BLaER1 treated with 17β-estradiol and CSF1 and Interleukin-3, amounts not matched to agents 10 nM and 100 nM (cell line): Measurements from ENCODE around the gene TTN.
A peak's percentile ranks its signal among the peaks of the same experiment; 100 is the strongest.

ENCODE experiments used
- H3K27ac ChIP-seq, 11 experiments: shearing (Covaris generic); formaldehyde crosslinking; 2 replicates each; pipeline ENCODE4 v1.8.1; 2022
- H3K27me3 ChIP-seq, 11 experiments: shearing (Covaris generic); formaldehyde crosslinking; 2 replicates each; pipeline ENCODE4 v1.8.1; 2022
- H3K36me3 ChIP-seq, 11 experiments: shearing (Covaris generic); formaldehyde crosslinking; 2 replicates each; pipeline ENCODE4 v1.8.1; 2022
- H3K4me1 ChIP-seq, 10 experiments: shearing (Covaris generic); formaldehyde crosslinking; 2 replicates each; pipeline ENCODE4 v1.8.1; 2022
- H3K4me2 ChIP-seq, 11 experiments: shearing (Covaris generic); formaldehyde crosslinking; 2 replicates each; pipeline ENCODE4 v1.8.1; 2022
- H3K4me3 ChIP-seq, 10 experiments: shearing (Covaris generic); formaldehyde crosslinking; 2 replicates each; pipeline ENCODE4 v1.8.1; 2022
- H3K9ac ChIP-seq, 11 experiments: shearing (Covaris generic); formaldehyde crosslinking; 2 replicates each; pipeline ENCODE4 v1.8.1; 2022
- H3K9me3 ChIP-seq, 11 experiments: shearing (Covaris generic); formaldehyde crosslinking; replicated peaks in 1 of 11; 2 replicates each; pipeline ENCODE4 v1.8.1; 2022
- H4K20me1 ChIP-seq, 11 experiments: shearing (Covaris generic); formaldehyde crosslinking; 2 replicates each; pipeline ENCODE4 v1.8.1; 2022
- Cebpa-rat ChIP-seq, 11 experiments: shearing (Covaris generic); IDR thresholded peaks; 2 replicates each; pipeline ENCODE4 v1.8.1; 2022

The TTN gene

GRCh38 chr2:178496049-178496448 is 311.2 kb downstream of the TTN start:
- TF ChIP-seq Cebpa-rat (IDR thresholded peaks at IDR 0.05) = no peak
- no peaks in the 10 kb centered on the region for H3K9me3 ChIP-seq
- H3K4me1 ChIP-seq = no peaks in the 10 kb centered on the region
- H3K9ac ChIP-seq = no peak overlapping the region
- no peaks in the 10 kb centered on the region for H3K27me3 ChIP-seq
- H3K36me3 ChIP-seq = peaks cover 79 to 100% (median 91%) of the 10 kb centered on the region in 11 experiments
- no peak overlapping the region for H3K4me2 ChIP-seq
- H3K4me3 ChIP-seq = no peak overlapping the region
- no peak overlapping the region for H3K27ac ChIP-seq
- H4K20me1 ChIP-seq = peaks cover 0 to 5% (median 0%) of the 10 kb centered on the region in 11 experiments; a peak in 1 of 22 replicates

DNA sequence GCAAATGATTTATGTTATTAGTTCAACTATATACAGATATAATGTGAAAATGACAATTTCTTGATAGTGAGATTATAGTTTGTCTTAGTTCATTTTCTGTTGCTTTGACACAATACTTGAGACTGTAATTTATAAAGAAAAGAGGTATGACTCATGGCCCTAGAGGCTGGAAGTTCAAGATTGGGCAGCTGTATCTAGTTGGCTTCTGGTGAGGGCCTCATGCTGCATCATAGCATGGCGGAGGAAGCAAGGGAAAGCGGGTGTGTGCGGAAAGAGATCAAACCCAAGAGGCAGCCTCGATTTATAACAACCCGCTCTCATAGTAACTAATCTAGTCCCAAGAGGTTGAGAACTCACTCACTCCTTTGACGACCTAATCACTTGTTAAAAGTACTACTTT is 315.6 kb downstream of the TTN start:
- Histone ChIP-seq H3K9me3 (no peaks in the 10 kb centered on the region), H4K20me1 (peaks cover 0 to 38% (median 8%) of the 10 kb centered on the region in 11 experiments; a peak in 10 of 22 replicates), H3K4me1 (no peaks in the 10 kb centered on the region), H3K4me3 (no peak overlapping the region), H3K27me3 (no peaks in the 10 kb centered on the region), H3K9ac (no peak overlapping the region), H3K4me2 (no peak overlapping the region), H3K27ac (no peak overlapping the region), H3K36me3 (peaks cover 83 to 100% (median 93%) of the 10 kb centered on the region in 11 experiments)
- no peak for TF ChIP-seq Cebpa-rat (IDR thresholded peaks at IDR 0.05)

DNA sequence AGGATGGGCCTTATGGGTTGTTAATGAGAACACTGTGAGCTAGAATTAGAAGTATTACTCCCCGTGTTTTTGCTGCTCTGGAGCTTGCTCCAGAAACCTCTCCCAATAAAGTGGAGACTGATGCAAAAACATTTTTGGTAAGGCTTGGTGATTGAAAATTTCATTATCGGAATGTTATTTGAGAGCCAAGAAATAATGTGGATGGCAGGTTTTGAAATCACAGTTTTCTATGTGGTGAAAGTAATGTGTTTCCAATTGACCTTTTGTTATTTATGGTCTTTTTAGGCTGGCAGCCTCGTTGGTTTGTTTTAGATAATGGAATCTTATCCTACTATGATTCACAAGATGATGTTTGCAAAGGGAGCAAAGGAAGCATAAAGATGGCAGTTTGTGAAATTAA is 321.9 kb downstream of the TTN start:
- peaks cover 40 to 59% (median 49%) of the 10 kb centered on the region in 11 experiments for H3K36me3 ChIP-seq
- H3K27ac ChIP-seq = no peak overlapping the region
- no peak overlapping the region for H3K9ac ChIP-seq
- no peaks in the 10 kb centered on the region for H3K27me3 ChIP-seq
- no peak overlapping the region for H3K4me3 ChIP-seq
- peaks cover 10 to 95% (median 50%) of the 10 kb centered on the region in 11 experiments; a peak in 16 of 22 replicates for H4K20me1 ChIP-seq
- H3K4me2 ChIP-seq = no peak overlapping the region
- peaks cover 17 to 33% (median 23%) of the 10 kb centered on the region in 10 experiments for H3K4me1 ChIP-seq
- TF ChIP-seq Cebpa-rat (IDR thresholded peaks at IDR 0.05) = no peak
- no peaks in the 10 kb centered on the region for H3K9me3 ChIP-seq

GRCh38 chr2:178484245-178485041 is 322.8 kb downstream of the TTN start:
- Histone ChIP-seq H3K4me2 (peak overlapping the region in 3 of 11 experiments; percentile 3 to 15 (median 15); a peak in 1 of 22 replicates), H3K27ac (no peak overlapping the region), H4K20me1 (peaks cover 10 to 86% (median 50%) of the 10 kb centered on the region in 11 experiments; a peak in 16 of 22 replicates), H3K36me3 (peaks cover 33 to 50% (median 40%) of the 10 kb centered on the region in 11 experiments), H3K4me1 (peaks cover 22 to 38% (median 28%) of the 10 kb centered on the region in 10 experiments), H3K9me3 (no peaks in the 10 kb centered on the region), H3K9ac (no peak overlapping the region), H3K4me3 (no peak overlapping the region), H3K27me3 (no peaks in the 10 kb centered on the region)
- no peak for TF ChIP-seq Cebpa-rat (IDR thresholded peaks at IDR 0.05)

DNA sequence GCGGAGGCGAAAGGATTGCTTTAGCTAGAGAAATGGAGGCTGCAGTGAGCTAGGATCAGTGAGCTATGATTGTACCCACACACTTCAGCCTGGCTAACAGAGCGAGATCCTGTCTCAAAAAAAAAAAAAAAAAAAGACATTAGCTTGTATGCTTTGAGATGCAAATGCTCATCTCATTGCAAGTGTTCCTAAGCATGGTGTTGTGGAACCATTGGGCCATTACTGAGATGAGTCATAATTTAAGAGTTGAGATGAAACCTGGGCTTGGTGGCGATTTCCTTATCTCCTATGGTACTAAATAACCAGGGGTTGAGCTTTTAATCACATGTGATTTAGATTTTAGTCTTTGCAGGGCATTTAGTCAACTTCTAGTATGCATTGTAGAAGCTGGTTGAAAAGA is 324.8 kb downstream of the TTN start:
- H3K36me3 ChIP-seq = peaks cover 17 to 30% (median 21%) of the 10 kb centered on the region in 11 experiments
- 0 out of 22 replicates have a peak overlapping the region, but pooled peaks of 1 of the 11 experiments have one; percentile 89 for H3K9ac ChIP-seq
- H4K20me1 ChIP-seq = peaks cover 10 to 66% (median 46%) of the 10 kb centered on the region in 11 experiments; a peak in 15 of 22 replicates
- no peaks in the 10 kb centered on the region for H3K9me3 ChIP-seq
- H3K4me1 ChIP-seq = peaks cover 26 to 48% (median 35%) of the 10 kb centered on the region in 10 experiments
- TF ChIP-seq Cebpa-rat (IDR thresholded peaks at IDR 0.05) = no peak
- H3K27me3 ChIP-seq = no peaks in the 10 kb centered on the region
- H3K4me2 ChIP-seq = peak overlapping the region; percentile 82 to 99 (median 92)
- H3K27ac ChIP-seq = no peak overlapping the region
- peak overlapping the region in 7 of 10 experiments; percentile 74 to 90 (median 83); a peak in 6 of 20 replicates for H3K4me3 ChIP-seq

DNA sequence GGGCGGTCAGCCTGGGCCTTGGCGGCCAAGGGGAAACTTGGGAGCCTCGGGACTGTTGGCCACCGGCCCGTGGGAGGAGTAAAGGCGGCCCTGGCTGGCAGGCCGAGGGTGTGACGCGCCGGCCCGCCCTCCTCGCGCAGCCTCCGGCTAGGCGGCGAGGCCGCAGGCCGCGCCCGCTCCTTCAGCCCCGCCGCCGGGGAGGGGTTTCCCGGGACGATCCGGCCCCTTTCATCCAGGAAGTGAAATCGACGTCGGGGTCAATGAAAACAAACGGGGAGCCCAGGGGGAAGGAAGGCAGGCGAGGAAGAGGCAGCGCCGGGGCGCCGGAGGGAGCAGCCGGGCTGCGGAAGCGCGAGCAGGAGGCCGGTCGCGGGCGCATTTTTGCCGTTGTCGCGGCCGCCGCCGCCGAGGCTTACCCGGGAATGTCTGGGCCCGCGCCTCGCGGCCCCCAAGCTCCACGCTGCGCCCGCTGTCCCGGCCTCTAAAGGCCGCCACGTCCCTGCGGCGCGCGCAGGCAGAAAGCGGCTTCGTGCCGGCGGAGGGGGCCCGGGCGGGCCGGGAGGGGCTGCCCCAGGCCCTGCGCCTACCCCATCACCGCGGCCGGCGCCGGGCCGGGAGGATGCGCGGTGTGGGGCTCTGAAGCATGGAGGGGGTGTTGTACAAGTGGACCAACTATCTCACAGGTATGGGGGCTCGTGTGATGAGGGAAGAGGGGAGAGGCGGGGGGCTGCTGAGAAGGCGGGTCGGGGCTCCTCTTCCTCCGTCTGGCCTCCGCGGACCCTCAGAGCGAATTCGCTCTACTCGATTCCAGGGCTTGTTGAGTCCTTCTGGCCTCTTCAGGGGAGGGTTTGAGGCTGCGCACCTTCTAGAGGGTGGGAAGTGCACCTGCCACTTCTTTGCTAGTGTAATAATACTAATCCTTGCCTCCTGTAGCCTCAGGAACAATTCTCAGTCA is 326.7 kb downstream of the TTN start, which contains the start of gene PLEKHA3:
PLEKHA3 (plus strand) TSS at position 231 of the 955 bp plus-strand sequence; CDS start at position 644, 413 bp downstream.
- TF ChIP-seq Cebpa-rat (IDR thresholded peaks at IDR 0.05) = no peak
- Histone ChIP-seq H3K27me3 (no peaks in the 10 kb centered on the region), H3K4me2 (peak within 1 kb of the TSS; percentile 82 to 99 (median 92)), H3K9ac (peak within 1 kb of the TSS; percentile 86 to 92 (median 89)), H3K36me3 (peaks cover 0 to 10% (median 2%) of the 10 kb centered on the region in 11 experiments; a peak in 11 of 22 replicates), H3K4me1 (peaks cover 26 to 67% (median 44%) of the 10 kb centered on the region in 10 experiments), H3K9me3 (no peaks in the 10 kb centered on the region), H3K4me3 (peak within 1 kb of the TSS; percentile 74 to 91 (median 86)), H3K27ac (peak within 1 kb of the TSS; percentile 72 to 93 (median 87)), H4K20me1 (peaks cover 10 to 47% (median 40%) of the 10 kb centered on the region in 11 experiments; a peak in 15 of 22 replicates)

DNA sequence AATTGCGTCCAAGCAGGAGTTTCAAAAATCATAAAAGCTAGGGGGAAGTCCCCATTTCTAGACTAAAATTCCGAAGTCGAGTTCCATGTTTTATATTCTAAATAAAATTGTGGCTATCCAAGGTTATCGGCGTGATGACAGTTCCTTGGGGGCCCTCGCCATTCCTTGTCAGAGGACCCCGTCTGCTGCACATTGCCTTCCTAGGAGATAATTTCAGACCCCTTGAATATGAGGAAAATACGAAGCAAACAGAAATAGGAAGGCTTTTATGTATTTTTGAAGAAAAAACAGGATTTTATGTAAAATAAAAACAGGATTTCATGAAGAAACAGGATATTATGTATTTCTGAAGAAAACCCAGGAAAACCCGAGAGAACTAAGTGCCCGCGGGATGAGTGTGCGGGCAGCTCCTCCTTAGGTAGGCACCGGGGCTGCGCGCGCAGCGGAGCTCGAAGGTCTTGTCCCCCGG is 327.4 kb downstream of the TTN start:
- H3K27me3 ChIP-seq = no peaks in the 10 kb centered on the region
- peaks cover 10 to 40% (median 34%) of the 10 kb centered on the region in 11 experiments; a peak in 15 of 22 replicates for H4K20me1 ChIP-seq
- H3K4me3 ChIP-seq = peak overlapping the region; percentile 74 to 90 (median 83)
- peak overlapping the region; percentile 72 to 91 (median 87); a peak in 21 of 22 replicates for H3K27ac ChIP-seq
- no peak for TF ChIP-seq Cebpa-rat (IDR thresholded peaks at IDR 0.05)
- H3K4me2 ChIP-seq = peak overlapping the region; percentile 82 to 99 (median 89)
- peak overlapping the region; percentile 86 to 92 (median 89) for H3K9ac ChIP-seq
- peaks cover 0 to 3% (median 0%) of the 10 kb centered on the region in 11 experiments; a peak in 3 of 22 replicates for H3K36me3 ChIP-seq
- no peaks in the 10 kb centered on the region for H3K9me3 ChIP-seq
- peaks cover 26 to 67% (median 44%) of the 10 kb centered on the region in 10 experiments for H3K4me1 ChIP-seq

DNA sequence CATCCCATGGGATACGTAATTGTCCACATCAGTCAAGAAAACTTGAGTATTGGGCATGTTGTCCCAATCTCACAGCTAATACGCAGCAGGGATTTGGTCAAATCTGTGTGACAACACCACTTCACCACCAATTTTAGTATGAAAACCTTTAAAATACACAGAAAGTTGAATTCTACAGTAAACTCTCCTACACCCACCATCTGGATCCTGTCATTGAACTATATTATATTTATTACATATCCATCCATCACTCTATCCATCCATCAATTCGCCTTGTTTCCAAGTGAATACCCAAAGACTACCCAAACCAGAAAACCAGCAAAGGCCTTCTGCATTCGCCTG is 328.0 kb downstream of the TTN start:
- Histone ChIP-seq H3K4me3 (peak overlapping the region; percentile 74 to 91 (median 86)), H4K20me1 (peaks cover 9 to 34% (median 29%) of the 10 kb centered on the region in 11 experiments; a peak in 15 of 22 replicates), H3K4me1 (peaks cover 26 to 63% (median 42%) of the 10 kb centered on the region in 10 experiments), H3K9ac (peak overlapping the region; percentile 84 to 91 (median 88); a peak in 18 of 22 replicates), H3K9me3 (no peaks in the 10 kb centered on the region), H3K4me2 (peak overlapping the region; percentile 82 to 99 (median 89)), H3K36me3 (peaks cover 0 to 4% (median 0%) of the 10 kb centered on the region in 11 experiments; a peak in 2 of 22 replicates), H3K27me3 (no peaks in the 10 kb centered on the region), H3K27ac (peak overlapping the region in 9 of 11 experiments; percentile 82 to 93 (median 88); a peak in 14 of 22 replicates)
- no peak for TF ChIP-seq Cebpa-rat (IDR thresholded peaks at IDR 0.05)
